GM18907 (cell line): ENCODE results near the gene SSU72.
"Not testable (repeated sequence)": the region's sequence is repeated elsewhere in the genome, so short reads cannot be mapped to it uniquely, and the experiment has no call there.

Experiments
- ATAC-seq: cut with Tn5 transposase; IDR thresholded peaks from one replicate; pipeline ENCODE4 v1.9.1; 2021; ENCODE audit warnings: mild to moderate bottlenecking, moderate library complexity; ENCODE audit not compliant: unreplicated experiment

SSU72 gene

GRCh38 chr1:1596493-1597274 lies 22.0 kb upstream of the SSU72 start:
- ATAC-seq = no peak

- ATAC-seq = not testable (repeated sequence)
Observed at GRCh38 chr1:1595341-1595740, 20.7 kb upstream of the SSU72 start.

- ATAC-seq = no peak
Observed at GRCh38 chr1:1594602-1595260, 20.1 kb upstream of the SSU72 start.

GRCh38 chr1:1593834-1594601 lies 19.4 kb upstream of the SSU72 start:
- ATAC-seq = no peak

GRCh38 chr1:1591452-1591851 lies 16.8 kb upstream of the SSU72 start:
- ATAC-seq = no peak

- ATAC-seq = no peak
Observed at GRCh38 chr1:1583347-1584010, 8.8 kb upstream of the SSU72 start.

GRCh38 chr1:1582585-1583346 lies 8.1 kb upstream of the SSU72 start:
- ATAC-seq = no peak

- ATAC-seq = no peak
Observed at GRCh38 chr1:1578371-1578940, 3.8 kb upstream of the SSU72 start.

GRCh38 chr1:1577367-1578011 lies 2.8 kb upstream of the SSU72 start:
- no peak for ATAC-seq

- ATAC-seq = peak; percentile 67
Observed at GRCh38 chr1:1573843-1574720, 581 bp downstream of the SSU72 start.

- no peak for ATAC-seq
Observed at GRCh38 chr1:1569341-1569740, 5.3 kb downstream of the SSU72 start.

GRCh38 chr1:1567891-1568291 lies 6.8 kb downstream of the SSU72 start:
- no peak for ATAC-seq

- no peak for ATAC-seq
Observed at GRCh38 chr1:1567152-1567875, 7.3 kb downstream of the SSU72 start.

- ATAC-seq = no peak
Observed at GRCh38 chr1:1565340-1565739, 9.3 kb downstream of the SSU72 start.

- no peak for ATAC-seq
Observed at GRCh38 chr1:1564268-1564667, 10.4 kb downstream of the SSU72 start.

GRCh38 chr1:1563688-1564087 lies 11.0 kb downstream of the SSU72 start:
- no peak for ATAC-seq

GRCh38 chr1:1562556-1563195 lies 12.0 kb downstream of the SSU72 start:
- no peak for ATAC-seq
